Right atrium auricular region (tissue), 2 donors: ENCODE data around the gene BARX1. TPM values are rescaled to one million over a fixed set of nuclear protein-coding genes. Genes with fewer than 3 reads are reported as not detected.

ENCODE experiments used
- DNase-seq: peaks from one replicate; pipeline ENCODE4 v3.0.0-alpha.2; 2019; ENCODE audit warnings: low spot score
- H3K27ac ChIP-seq, 2 donors: fragments of 200-600 bp; sonication (generic); 1 replicate in 1 of 2; 2 replicates in 1 of 2; pipeline ENCODE4 v1.5.1; 2016 to 2019
- H3K27me3 ChIP-seq, 2 donors: fragments of 200-600 bp; sonication (generic); one replicate each; pipeline versions ENCODE4 v1.5.1 to v1.6.0; 2017 to 2019
- H3K36me3 ChIP-seq: fragments of 200-600 bp; sonication (generic); one replicate; pipeline ENCODE4 v1.5.1; 2016
- H3K4me1 ChIP-seq, 2 donors: fragments of 200-600 bp; sonication (generic); one replicate each; pipeline versions ENCODE4 v1.5.1 to v1.6.0; 2017 to 2019
- H3K4me3 ChIP-seq, 2 donors: fragments of 200-600 bp; sonication (generic); 1 replicate in 1 of 2; 2 replicates in 1 of 2; pipeline ENCODE4 v1.5.1; 2017 to 2019; ENCODE audit warnings: mild to moderate bottlenecking in 1 of 2, moderate library complexity in 1 of 2
- H3K9me3 ChIP-seq, 2 donors: fragments of 200-600 bp; sonication (generic); one replicate each; pipeline ENCODE4 v1.5.1; 2019
- total RNA-seq, 2 donors: library from RNA; depleted of rRNA; stranded (reverse); fragments of >200 nt; gene quantifications; one replicate each; pipeline ENCODE4 v1.1.0, GENCODE V29; 2016
- TF ChIP-seq, protein P1 (sequence below), 2 donors: fragments of 200-600 bp; sonication (generic); IDR thresholded peaks; one replicate each; pipeline ENCODE4 v1.5.1; 2019; ENCODE audit warnings: antibody characterized with exemption in 2 of 2

The BARX1 gene
- total RNA-seq, 2 donors from 2014 or later = not detected

GRCh38 chr9:93946338-93946712 lies 8.8 kb downstream of the BARX1 start:
- Histone ChIP-seq H3K27ac (no peak overlapping the region), H3K9me3 (no peaks in the 10 kb centered on the region), H3K36me3 (no peaks in the 10 kb centered on the region), H3K4me3 (peak overlapping the region in 1 of 2 donors; percentile 33), H3K4me1 (peaks cover 0 to 26% of the 10 kb centered on the region in 2 donors), H3K27me3 (peaks cover 28 to 55% of the 10 kb centered on the region in 2 donors)
- no peak for DNase-seq
- TF ChIP-seq, protein P1, sequence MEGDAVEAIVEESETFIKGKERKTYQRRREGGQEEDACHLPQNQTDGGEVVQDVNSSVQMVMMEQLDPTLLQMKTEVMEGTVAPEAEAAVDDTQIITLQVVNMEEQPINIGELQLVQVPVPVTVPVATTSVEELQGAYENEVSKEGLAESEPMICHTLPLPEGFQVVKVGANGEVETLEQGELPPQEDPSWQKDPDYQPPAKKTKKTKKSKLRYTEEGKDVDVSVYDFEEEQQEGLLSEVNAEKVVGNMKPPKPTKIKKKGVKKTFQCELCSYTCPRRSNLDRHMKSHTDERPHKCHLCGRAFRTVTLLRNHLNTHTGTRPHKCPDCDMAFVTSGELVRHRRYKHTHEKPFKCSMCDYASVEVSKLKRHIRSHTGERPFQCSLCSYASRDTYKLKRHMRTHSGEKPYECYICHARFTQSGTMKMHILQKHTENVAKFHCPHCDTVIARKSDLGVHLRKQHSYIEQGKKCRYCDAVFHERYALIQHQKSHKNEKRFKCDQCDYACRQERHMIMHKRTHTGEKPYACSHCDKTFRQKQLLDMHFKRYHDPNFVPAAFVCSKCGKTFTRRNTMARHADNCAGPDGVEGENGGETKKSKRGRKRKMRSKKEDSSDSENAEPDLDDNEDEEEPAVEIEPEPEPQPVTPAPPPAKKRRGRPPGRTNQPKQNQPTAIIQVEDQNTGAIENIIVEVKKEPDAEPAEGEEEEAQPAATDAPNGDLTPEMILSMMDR (IDR thresholded peaks at IDR 0.05) = no peak

GRCh38 chr9:93945400-93946337 lies 9.5 kb downstream of the BARX1 start:
- peak overlapping the region; percentile 11 to 33 for H3K4me3 ChIP-seq
- no peaks in the 10 kb centered on the region for H3K9me3 ChIP-seq
- TF ChIP-seq, protein P1 (IDR thresholded peaks at IDR 0.05) = no peak
- peaks cover 26 to 51% of the 10 kb centered on the region in 2 donors for H3K27me3 ChIP-seq
- H3K36me3 ChIP-seq = no peaks in the 10 kb centered on the region
- no peak for DNase-seq
- H3K27ac ChIP-seq = no peak overlapping the region
- H3K4me1 ChIP-seq = peaks cover 0 to 20% of the 10 kb centered on the region in 2 donors

GRCh38 chr9:93944011-93944410 lies 11.1 kb downstream of the BARX1 start:
- Histone ChIP-seq H3K9me3 (no peaks in the 10 kb centered on the region), H3K27me3 (peaks cover 14 to 37% of the 10 kb centered on the region in 2 donors), H3K4me3 (no peak overlapping the region), H3K27ac (no peak overlapping the region), H3K4me1 (peaks cover 0 to 16% of the 10 kb centered on the region in 2 donors), H3K36me3 (no peaks in the 10 kb centered on the region)
- no peak for DNase-seq
- TF ChIP-seq, protein P1 (IDR thresholded peaks at IDR 0.05) = no peak

GRCh38 chr9:93942161-93942560 lies 13.0 kb downstream of the BARX1 start:
- Histone ChIP-seq H3K36me3 (no peaks in the 10 kb centered on the region), H3K27me3 (peaks cover 9 to 20% of the 10 kb centered on the region in 2 donors), H3K4me1 (peaks cover 0 to 12% of the 10 kb centered on the region in 2 donors), H3K4me3 (no peak overlapping the region), H3K27ac (no peak overlapping the region), H3K9me3 (no peaks in the 10 kb centered on the region)
- DNase-seq = no peak
- TF ChIP-seq, protein P1 (IDR thresholded peaks at IDR 0.05) = no peak

DNA sequence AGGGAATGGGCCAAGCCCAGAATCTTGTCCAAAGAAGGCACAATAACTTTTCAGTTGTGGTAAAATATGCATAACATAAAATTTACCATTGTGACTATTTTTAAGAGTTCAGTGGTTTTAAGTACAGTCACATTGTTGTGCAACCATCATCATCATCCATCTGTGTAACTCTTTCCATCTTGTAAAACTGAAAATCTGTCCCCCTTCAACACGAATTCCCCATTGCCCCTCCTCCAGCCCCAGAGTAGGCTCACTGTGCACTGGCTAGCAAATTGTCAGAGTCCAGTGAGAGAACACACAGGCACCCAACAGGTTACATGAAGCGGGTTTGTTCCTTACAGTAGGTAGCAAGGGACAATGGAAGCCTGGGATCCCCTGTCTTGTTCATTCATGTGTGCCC lies 13.7 kb downstream of the BARX1 start:
- H3K27ac ChIP-seq = no peak overlapping the region
- peaks cover 0 to 12% of the 10 kb centered on the region in 2 donors for H3K4me1 ChIP-seq
- peaks cover 9 to 15% of the 10 kb centered on the region in 2 donors for H3K27me3 ChIP-seq
- no peaks in the 10 kb centered on the region for H3K36me3 ChIP-seq
- no peak for DNase-seq
- TF ChIP-seq, protein P1 (IDR thresholded peaks at IDR 0.05) = no peak
- H3K4me3 ChIP-seq = no peak overlapping the region
- H3K9me3 ChIP-seq = no peaks in the 10 kb centered on the region
